NT2/D1 (cell line): ENCODE measurements around the gene CACNG4.

ENCODE experiments used
- DNase-seq: peaks from one replicate; pipeline ENCODE4 v3.0.0-alpha.2; 2011; ENCODE audit warnings: low read depth, low spot score
- H3K27me3 ChIP-seq: 2 replicates; pipeline ENCODE4 v1.6.0; 2011; ENCODE audit warnings: mild to moderate bottlenecking; ENCODE audit not compliant: insufficient read length, insufficient read depth
- H3K36me3 ChIP-seq: 2 replicates; pipeline ENCODE4 v1.6.1; 2011; ENCODE audit warnings: mild to moderate bottlenecking, low read length, mixed read lengths; ENCODE audit not compliant: insufficient read depth, insufficient read length
- H3K4me1 ChIP-seq: 2 replicates; pipeline ENCODE4 v1.5.1; 2011; ENCODE audit not compliant: insufficient read depth, insufficient read length
- H3K4me3 ChIP-seq: 2 replicates; pipeline ENCODE4 v1.5.1; 2011; ENCODE audit warnings: low read depth; ENCODE audit not compliant: insufficient read length
- H3K9ac ChIP-seq: 2 replicates; pipeline ENCODE4 v1.6.0; 2011; ENCODE audit warnings: low read depth; ENCODE audit not compliant: insufficient read length
- H3K9me3 ChIP-seq: 2 replicates; pipeline ENCODE4 v1.5.1; 2011; ENCODE audit warnings: mild to moderate bottlenecking, low read length; ENCODE audit not compliant: insufficient read depth
- SUZ12 ChIP-seq: IDR thresholded peaks from 2 replicates; pipeline ENCODE4 v1.6.1; 2011; ENCODE audit not compliant: insufficient read length, insufficient read depth; ENCODE audit errors: extremely low read depth
- YY1 ChIP-seq: IDR thresholded peaks from 2 replicates; pipeline ENCODE4 v1.6.1; 2011; ENCODE audit not compliant: insufficient read length, insufficient read depth
- ZNF274 ChIP-seq: IDR thresholded peaks from 2 replicates; pipeline ENCODE4 v1.6.1; 2011; ENCODE audit warnings: mild to moderate bottlenecking, low read depth, low read length

The CACNG4 gene

DNA sequence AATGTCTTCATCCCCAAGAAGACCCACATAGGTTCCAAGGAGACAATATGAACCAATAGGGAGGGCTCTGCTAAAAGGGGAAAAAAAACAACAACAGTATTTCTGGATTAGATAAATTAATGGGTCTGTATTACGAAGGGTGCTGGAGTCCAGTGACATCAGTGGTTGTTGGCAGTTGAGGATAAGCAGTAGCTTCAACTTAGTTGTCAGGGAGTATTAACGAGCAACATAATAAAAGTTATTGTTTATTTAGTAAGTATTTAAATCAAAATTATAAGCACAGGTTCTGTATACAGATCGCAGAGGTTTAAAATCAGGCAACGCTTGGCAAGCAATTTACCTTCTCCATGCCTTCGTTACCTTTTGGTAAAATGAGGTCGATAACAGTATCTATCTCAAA lies 7.6 kb upstream of the CACNG4 start:
- TF ChIP-seq ZNF274, result no peak
- TF ChIP-seq SUZ12, result no peak
- no peak for TF ChIP-seq YY1
- Histone ChIP-seq H3K9ac (no peak overlapping the region), H3K36me3 (peaks cover 3% of the 10 kb centered on the region), H3K27me3 (no peaks in the 10 kb centered on the region), H3K4me3 (no peak overlapping the region), H3K9me3 (no peaks in the 10 kb centered on the region), H3K4me1 (peaks cover 29% of the 10 kb centered on the region)
- no peak for DNase-seq

DNA sequence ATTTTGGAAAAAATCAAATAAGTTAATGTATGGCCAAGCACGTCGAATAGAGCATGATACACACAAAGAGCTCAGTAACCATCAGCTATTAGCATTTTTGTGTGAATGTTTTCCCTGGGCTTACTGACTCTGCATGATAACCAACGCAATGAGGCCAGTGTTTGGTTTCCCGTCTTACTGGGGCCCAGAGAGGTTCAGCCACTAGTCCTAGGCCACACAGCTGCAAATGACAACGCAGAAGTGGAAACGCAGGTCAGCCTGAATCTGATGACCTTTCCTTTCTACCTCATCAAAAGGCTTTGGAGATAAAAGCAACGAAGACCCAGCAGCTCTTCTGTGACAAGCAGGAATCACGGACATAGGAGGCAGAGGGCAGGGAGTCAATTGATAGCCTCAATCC lies 7.2 kb upstream of the CACNG4 start:
- no peak for DNase-seq

DNA sequence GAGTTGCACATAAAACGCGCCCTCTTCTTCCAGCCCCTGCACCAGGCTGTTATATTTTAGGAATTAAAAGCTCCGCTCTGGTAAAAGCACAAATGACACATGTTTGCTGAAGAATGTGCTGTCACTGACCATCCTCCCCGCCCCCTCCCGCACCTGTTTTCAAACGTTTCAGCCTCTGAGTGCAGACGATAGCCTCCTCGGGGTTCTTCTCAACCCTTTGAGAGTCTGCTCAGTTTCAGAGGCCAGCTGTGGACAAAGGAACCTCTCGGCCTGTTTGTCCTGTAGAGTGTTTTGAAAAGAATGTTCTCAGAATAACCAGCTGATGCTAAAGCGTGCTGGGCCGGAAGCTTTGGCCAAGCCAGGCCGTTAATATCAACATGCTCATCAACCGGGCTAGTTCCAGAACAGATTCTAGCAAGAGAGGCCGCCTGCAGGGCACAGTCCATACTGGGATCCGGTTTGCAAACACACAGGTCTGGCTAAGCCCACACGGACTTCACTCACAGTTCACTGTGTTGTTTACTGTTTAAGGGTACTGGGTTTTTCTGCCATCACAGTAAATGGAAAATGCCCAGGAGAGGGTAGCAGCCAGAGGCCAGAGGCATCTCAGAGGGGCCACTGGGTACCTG lies 6.4 kb upstream of the CACNG4 start:
- Histone ChIP-seq H3K36me3 (peaks cover 3% of the 10 kb centered on the region), H3K9me3 (no peaks in the 10 kb centered on the region), H3K9ac (no peak overlapping the region), H3K4me3 (no peak overlapping the region), H3K27me3 (peaks cover 4% of the 10 kb centered on the region), H3K4me1 (peaks cover 21% of the 10 kb centered on the region)
- TF ChIP-seq ZNF274, result no peak
- no peak for TF ChIP-seq YY1
- TF ChIP-seq SUZ12, result no peak
- DNase-seq, result no peak

More for the DNA sequence above, 7.2 kb upstream of the CACNG4 start:
- Histone ChIP-seq H3K4me3 (no peak overlapping the region), H3K27me3 (no peaks in the 10 kb centered on the region), H3K4me1 (peaks cover 28% of the 10 kb centered on the region), H3K9ac (no peak overlapping the region), H3K9me3 (no peaks in the 10 kb centered on the region), H3K36me3 (peaks cover 3% of the 10 kb centered on the region)
- no peak for TF ChIP-seq YY1
- TF ChIP-seq ZNF274, result no peak
- no peak for TF ChIP-seq SUZ12

DNA sequence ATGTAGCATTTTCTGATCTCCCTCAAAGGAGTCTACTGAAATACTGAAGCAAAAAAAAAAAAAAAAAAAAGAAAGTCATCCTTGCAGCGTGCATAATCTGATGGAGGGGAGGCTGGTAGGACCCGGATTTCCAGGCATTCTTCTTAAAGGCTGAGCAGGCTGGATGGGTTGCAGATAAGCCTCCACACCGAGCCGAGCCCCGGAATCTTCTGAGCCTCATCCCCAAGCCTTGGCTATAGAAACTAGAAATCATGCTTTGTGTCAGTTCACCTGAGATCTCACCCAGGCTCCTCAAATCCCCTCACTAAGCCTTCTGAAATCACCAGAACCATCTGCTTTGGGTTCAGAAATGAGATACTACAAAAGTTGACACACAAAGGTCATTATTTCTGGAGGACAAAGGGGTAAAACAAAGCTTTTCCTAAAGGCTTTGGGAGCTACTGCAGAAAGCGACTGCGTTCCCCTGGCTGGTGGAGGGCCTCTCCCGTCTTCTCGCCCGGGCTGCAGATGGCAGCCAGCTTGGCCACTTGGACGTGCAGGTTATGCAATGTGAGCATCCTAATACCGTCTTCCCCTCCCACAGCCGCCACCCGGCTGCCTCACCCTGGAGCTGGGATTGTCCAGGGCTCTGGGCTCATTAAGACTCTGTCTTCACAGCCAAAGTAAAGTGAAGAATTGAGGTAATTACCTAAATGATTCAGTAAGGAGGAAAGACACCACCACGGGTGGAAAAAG lies 4.7 kb upstream of the CACNG4 start:
- no peak for TF ChIP-seq SUZ12
- no peak for TF ChIP-seq YY1
- no peak for TF ChIP-seq ZNF274
- no peak overlapping the region for H3K4me3 ChIP-seq

DNA sequence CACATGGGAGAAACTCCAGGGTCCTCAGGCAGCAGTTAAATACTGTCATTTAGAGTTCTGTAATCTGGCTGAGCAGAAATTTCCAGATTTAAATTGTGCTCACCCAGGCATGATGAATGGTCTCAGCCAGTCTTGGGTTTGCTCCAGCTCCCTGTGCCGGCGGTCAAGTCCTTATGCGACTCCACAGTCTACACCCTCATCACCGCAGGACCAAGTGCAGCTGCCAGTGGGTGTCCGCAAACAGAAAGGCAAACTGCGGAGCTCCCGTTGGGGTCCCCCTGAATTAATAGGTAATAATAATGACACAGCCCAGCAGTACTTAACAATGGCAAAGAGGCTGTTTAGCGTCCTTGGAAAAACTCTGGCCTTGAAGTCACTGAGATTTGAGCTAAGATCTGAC lies 3.9 kb upstream of the CACNG4 start:
- H3K9me3 ChIP-seq, result no peaks in the 10 kb centered on the region
- DNase-seq, result no peak
- TF ChIP-seq SUZ12, result no peak
- no peak for TF ChIP-seq ZNF274
- TF ChIP-seq YY1, result no peak
- H3K9ac ChIP-seq, result peak overlapping the region; percentile 12
- H3K4me3 ChIP-seq, result no peak overlapping the region
- peaks cover 17% of the 10 kb centered on the region for H3K27me3 ChIP-seq
- peaks cover 3% of the 10 kb centered on the region for H3K36me3 ChIP-seq
- H3K4me1 ChIP-seq, result peaks cover 16% of the 10 kb centered on the region

More for the DNA sequence above, 4.7 kb upstream of the CACNG4 start:
- Histone ChIP-seq H3K4me1 (peaks cover 17% of the 10 kb centered on the region), H3K27me3 (peaks cover 13% of the 10 kb centered on the region), H3K9me3 (no peaks in the 10 kb centered on the region), H3K36me3 (peaks cover 3% of the 10 kb centered on the region), H3K9ac (no peak overlapping the region)
- no peak for DNase-seq

DNA sequence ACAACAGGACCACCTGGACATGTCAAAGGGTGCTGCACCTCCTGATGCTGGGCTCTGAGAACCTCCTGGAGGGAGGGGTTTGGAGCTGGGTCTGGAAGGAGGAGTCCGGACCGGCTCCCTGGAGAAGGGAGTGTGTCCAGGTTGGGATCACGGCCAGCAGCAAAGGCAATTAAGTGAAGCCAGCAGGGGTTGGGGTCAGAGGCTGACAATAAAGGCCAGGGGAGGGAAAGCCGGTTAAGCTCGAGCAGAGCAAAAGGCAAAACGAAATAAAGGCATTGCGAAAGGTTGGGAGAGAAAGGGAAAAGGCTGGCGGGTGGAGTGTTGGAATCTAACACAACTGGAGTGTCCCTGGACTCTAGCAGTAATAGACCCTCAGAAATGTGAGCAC lies 992 bp upstream of the CACNG4 start:
- TF ChIP-seq SUZ12 (no peak), ZNF274 (no peak), YY1 (no peak)
- Histone ChIP-seq H3K9me3 (no peaks in the 10 kb centered on the region), H3K9ac (peak overlapping the region; percentile 70), H3K4me1 (peaks cover 23% of the 10 kb centered on the region), H3K27me3 (peaks cover 38% of the 10 kb centered on the region), H3K4me3 (peak overlapping the region; percentile 59), H3K36me3 (peaks cover 18% of the 10 kb centered on the region)
- DNase-seq, result no peak

DNA sequence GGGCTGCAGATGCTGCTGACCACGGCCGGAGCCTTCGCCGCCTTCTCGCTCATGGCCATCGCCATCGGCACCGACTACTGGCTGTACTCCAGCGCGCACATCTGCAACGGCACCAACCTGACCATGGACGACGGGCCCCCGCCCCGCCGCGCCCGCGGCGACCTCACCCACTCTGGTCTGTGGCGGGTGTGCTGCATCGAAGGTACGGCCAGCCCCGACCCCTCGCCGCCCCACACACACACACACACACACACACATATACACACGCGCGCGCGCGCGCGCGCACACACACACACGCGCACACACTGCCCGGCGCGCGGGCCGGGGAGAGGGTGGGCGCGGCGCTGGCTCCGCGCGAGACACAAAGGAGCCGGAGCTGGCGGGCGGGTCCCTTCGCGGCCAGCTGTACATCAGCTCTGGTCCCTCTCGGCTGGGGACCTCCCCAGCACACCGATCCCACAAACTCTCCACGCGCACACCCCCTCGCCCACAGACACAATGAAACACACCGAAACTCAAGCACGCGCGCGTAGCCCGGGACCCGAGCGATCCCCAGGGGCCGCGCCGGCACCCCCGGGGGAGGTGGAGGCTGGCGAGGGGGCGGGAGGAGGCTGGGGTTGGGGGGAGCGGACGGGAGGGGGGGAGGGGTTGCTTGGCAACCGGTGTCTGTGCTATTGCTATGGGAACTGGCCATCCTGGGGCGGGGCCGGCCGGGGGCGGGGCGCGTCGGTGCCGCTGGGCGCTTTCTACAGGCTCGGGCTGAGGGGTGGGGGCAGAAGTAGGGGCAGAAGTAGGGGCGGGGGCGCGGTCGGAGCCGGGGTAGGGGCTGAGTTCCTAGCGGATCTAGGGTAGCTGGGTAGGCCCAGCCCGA lies 658 bp downstream of the CACNG4 start:
- Histone ChIP-seq H3K9ac (peak overlapping the region; percentile 84), H3K36me3 (peaks cover 30% of the 10 kb centered on the region), H3K27me3 (peaks cover 38% of the 10 kb centered on the region), H3K4me3 (peak overlapping the region; percentile 77), H3K4me1 (peaks cover 19% of the 10 kb centered on the region), H3K9me3 (no peaks in the 10 kb centered on the region)
- TF ChIP-seq ZNF274, result no peak
- TF ChIP-seq SUZ12, result no peak
- TF ChIP-seq YY1, result no peak
- no peak for DNase-seq
